GM19467 (cell line): Measurements from ENCODE around the gene C18orf63.
A peak's percentile ranks its signal among the peaks of the same experiment; 100 is the strongest.
"Not testable (repeated sequence)": the region's sequence is repeated elsewhere in the genome, so short reads cannot be mapped to it uniquely, and the experiment has no call there.

Experiments
- ATAC-seq: cut with Tn5 transposase; IDR thresholded peaks from one replicate; pipeline ENCODE4 v1.9.1; 2021; ENCODE audit warnings: mild to moderate bottlenecking, moderate library complexity; ENCODE audit not compliant: unreplicated experiment

The C18orf63 gene

GRCh38 chr18:74315464-74316256 lies at the start of gene C18orf63:
Gene C18orf63, plus strand, starts transcription at chr18:74315839. Its CDS starts 2,027 bp downstream, at chr18:74317866.
- no peak for ATAC-seq

GRCh38 chr18:74266161-74266560 lies 49.5 kb upstream of the C18orf63 start:
- ATAC-seq = no peak

- no peak for ATAC-seq
These were observed 47.5 kb upstream of the C18orf63 start for GRCh38 chr18:74268175-74268574.

- no peak for ATAC-seq
These were observed 46.6 kb upstream of the C18orf63 start for GRCh38 chr18:74268933-74269620.

GRCh38 chr18:74271635-74272034 lies 44.0 kb upstream of the C18orf63 start:
- ATAC-seq = no peak

GRCh38 chr18:74273394-74273793 lies 42.2 kb upstream of the C18orf63 start:
- ATAC-seq = no peak

- no peak for ATAC-seq
These were observed 40.9 kb upstream of the C18orf63 start for GRCh38 chr18:74274700-74275099.

GRCh38 chr18:74275736-74276135 lies 39.9 kb upstream of the C18orf63 start:
- no peak for ATAC-seq

- no peak for ATAC-seq
These were observed 39.0 kb upstream of the C18orf63 start for GRCh38 chr18:74276609-74277008.

GRCh38 chr18:74277296-74277695 lies 38.3 kb upstream of the C18orf63 start:
- no peak for ATAC-seq

GRCh38 chr18:74278058-74278457 lies 37.6 kb upstream of the C18orf63 start:
- no peak for ATAC-seq

- no peak for ATAC-seq
These were observed 36.7 kb upstream of the C18orf63 start for GRCh38 chr18:74278983-74279382.

- no peak for ATAC-seq
These were observed 34.3 kb upstream of the C18orf63 start for GRCh38 chr18:74281011-74281979.

GRCh38 chr18:74281980-74282754 lies 33.5 kb upstream of the C18orf63 start:
- peak; percentile 53 for ATAC-seq

- no peak for ATAC-seq
These were observed 32.7 kb upstream of the C18orf63 start for GRCh38 chr18:74282755-74283554.

GRCh38 chr18:74283646-74284045 lies 32.0 kb upstream of the C18orf63 start:
- no peak for ATAC-seq

GRCh38 chr18:74284191-74284979 lies 31.3 kb upstream of the C18orf63 start:
- ATAC-seq = no peak

- ATAC-seq = no peak
These were observed 30.7 kb upstream of the C18orf63 start for GRCh38 chr18:74284980-74285355.

- not testable (repeated sequence) for ATAC-seq
These were observed 30.1 kb upstream of the C18orf63 start for GRCh38 chr18:74285583-74285982.
